ENCODE data around the gene TCTA.

TCTA gene

GRCh38 chr3:49461443-49462171 is 49.4 kb downstream of the TCTA start:
- no peak for DNase-seq

- DNase-seq = no peak
These were observed 50.0 kb downstream of the TCTA start for GRCh38 chr3:49462222-49462621.

- no peak for DNase-seq
These were observed 53.2 kb downstream of the TCTA start for GRCh38 chr3:49465270-49466034.

Data from effector CD8-positive, alpha-beta T cell (primary cell).